HG02885 (cell line): ENCODE results near the gene SRCAP.

Source experiments
- ATAC-seq: cut with Tn5 transposase; IDR thresholded peaks from one replicate; pipeline ENCODE4 v1.9.1; 2021; ENCODE audit warnings: mild to moderate bottlenecking; ENCODE audit not compliant: unreplicated experiment, poor library complexity

SRCAP gene

GRCh38 chr16:30698816-30699614, at the start of gene SRCAP:
TSS of gene SRCAP (plus strand) at chr16:30699171. CDS start at chr16:30700825, 1,654 bp downstream.
- peak; percentile 37 for ATAC-seq

GRCh38 chr16:30649725-30650368, 49.1 kb upstream of the SRCAP start:
- no peak for ATAC-seq

DNA sequence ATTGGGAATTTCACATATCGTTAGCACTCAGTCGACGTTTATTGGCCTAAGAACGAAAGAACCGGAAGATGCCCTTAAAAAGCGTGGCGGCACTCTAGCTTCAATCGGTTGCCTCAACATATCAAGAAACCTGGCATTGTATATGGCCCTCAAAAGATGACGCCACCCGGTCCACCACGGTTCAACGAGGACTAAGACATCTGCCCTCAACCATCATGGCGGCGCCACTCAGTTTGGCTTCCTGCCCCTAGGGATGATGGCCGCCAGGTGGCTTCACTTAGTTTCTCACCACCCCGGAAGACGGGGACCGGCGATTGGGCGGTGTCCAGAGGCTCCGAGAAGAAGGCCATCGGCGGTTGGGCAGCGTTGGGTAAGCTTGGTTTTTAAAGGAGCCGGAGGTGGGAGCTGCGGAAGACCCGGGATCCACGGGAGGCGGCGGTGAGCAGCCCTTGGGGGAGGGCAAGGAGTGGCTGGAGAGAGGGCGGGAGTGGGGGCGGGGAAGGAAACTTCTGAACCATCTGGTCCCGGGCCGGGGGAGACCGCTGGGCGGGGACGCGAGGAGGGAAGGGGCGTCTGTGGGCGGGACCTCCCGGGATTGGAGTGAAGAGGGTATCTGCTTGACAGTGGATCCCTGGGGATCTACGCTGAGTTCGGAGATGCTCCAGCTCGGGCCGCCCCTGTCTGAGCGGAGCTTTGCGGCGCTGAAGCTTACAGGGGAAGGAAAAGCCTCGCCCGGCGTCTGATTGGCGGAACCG, 48.4 kb upstream of the SRCAP start, which contains the start of gene PRR14:
Gene PRR14, plus strand, starts transcription at position 592 of the 755 bp plus-strand sequence. CDS start 686 bp downstream, outside the sequence.
- ATAC-seq, result peak; percentile 81

GRCh38 chr16:30651124-30652004, 47.6 kb upstream of the SRCAP start:
- peak; percentile 65 for ATAC-seq

GRCh38 chr16:30652005-30652296, 47.0 kb upstream of the SRCAP start:
- ATAC-seq, result no peak

DNA sequence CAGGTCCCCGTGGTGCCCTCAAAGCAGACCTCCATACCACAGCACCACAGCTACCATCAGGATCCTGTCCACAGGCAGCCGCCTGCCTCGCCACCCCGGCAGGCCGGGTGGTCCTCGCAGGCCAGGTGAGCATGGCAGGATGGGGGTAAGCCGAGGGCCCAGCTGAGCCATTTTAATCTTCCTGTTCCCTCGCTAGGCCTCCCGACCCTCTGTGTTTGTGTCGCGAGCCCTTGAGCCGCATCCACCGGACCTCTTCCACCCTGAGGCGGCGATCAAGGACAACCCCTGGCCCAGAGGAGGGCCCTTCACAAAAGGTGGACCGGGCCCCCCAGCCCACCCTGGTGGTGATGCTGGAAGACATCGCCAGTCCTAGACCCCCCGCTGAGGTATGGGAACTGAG, 46.3 kb upstream of the SRCAP start:
- ATAC-seq, result no peak

- no peak for ATAC-seq
Observed at GRCh38 chr16:30654856-30655255, 44.1 kb upstream of the SRCAP start.

DNA sequence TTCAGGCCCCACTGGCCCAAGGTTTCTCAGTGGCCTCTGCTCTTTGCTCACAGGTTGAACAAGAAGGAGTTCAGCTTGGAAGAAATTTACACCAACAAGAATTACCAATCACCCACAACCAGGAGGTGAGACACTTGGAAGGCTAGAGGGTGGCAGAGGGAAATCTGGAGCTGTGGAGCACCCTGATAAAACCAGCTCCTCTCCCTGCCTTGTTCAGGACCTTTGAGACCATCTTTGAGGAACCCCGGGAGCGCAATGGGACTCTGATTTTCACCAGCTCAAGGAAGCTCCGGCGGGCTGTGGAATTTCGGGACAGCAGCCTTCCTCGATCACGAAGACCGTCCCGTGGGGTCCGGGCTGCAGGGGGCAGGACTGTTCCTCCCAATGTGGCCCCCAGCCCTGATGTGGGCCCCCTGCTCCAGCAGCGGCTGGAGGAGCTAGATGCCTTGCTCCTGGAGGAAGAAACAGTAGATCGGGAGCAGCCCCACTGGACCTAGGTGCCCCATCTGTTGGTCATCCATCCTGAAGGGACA, 43.1 kb upstream of the SRCAP start:
- ATAC-seq, result no peak

DNA sequence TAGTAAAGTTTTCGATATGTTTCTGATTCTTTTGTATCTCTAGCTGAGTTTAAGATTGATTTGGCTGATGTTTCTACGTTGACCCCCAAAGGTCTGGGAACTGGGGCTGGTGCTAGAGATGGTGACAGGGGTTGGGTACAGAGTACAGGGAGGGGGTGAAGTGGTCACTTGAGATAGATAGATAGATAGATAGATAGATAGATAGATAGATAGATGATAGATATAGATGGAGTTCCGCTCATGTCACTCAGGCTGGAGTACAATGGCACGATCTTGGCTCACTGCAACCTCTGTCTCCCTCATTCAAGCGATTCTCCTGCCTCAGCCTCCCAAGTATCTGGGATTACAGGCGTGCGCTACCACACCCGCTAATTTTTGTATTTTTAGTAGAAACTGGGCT, 42.6 kb upstream of the SRCAP start:
- ATAC-seq, result no peak

DNA sequence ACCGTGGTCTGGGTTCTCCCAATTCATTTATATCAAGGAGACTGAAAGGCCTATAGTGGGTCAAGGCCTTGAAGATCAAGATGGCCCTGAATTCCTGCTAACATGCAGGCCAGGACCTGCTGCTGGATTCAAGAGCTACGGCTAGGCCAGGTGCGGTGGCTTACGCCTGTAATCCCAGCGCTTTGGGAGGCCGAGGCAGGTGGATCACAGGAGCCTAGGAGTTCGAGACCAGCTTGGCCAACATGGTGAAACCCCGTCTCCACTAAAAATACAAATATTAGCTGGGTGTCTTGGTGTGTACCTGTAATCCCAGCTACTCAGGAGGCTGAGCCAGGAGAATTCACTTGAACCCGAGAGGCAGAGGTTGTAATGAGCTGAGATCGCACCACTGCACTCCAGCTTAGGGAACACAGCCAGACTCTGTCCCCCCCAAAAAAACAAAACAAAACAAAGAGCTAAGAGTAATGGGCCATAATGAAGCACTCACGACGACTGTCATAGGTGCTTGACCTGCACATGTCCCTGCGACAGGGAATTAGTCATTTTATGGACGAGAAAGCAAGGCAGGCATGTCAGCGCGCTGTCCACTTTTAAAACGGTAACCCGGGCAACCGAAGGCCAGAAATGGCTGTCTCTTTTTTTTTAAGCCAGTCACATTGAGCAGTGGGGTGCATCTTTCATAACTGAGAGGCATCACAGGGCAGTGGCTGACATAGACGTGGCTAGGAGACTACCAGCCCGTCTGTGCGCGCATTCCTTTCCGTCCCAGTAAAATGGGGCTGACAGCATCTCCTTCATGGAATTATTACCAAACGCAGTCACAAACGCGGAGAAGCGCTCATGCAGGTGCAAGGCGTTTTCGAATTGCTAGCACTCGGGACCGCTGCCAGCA, 41.8 kb upstream of the SRCAP start:
- no peak for ATAC-seq

- peak; percentile 73 for ATAC-seq
Observed at GRCh38 chr16:30657866-30658730, 40.9 kb upstream of the SRCAP start, which contains the start of gene FBRS. TSS of gene FBRS (plus strand) at chr16:30658431. CDS start at chr16:30659519, 1,088 bp downstream.

- ATAC-seq, result peak; percentile 24
Observed at GRCh38 chr16:30658731-30659506, 40.1 kb upstream of the SRCAP start.

DNA sequence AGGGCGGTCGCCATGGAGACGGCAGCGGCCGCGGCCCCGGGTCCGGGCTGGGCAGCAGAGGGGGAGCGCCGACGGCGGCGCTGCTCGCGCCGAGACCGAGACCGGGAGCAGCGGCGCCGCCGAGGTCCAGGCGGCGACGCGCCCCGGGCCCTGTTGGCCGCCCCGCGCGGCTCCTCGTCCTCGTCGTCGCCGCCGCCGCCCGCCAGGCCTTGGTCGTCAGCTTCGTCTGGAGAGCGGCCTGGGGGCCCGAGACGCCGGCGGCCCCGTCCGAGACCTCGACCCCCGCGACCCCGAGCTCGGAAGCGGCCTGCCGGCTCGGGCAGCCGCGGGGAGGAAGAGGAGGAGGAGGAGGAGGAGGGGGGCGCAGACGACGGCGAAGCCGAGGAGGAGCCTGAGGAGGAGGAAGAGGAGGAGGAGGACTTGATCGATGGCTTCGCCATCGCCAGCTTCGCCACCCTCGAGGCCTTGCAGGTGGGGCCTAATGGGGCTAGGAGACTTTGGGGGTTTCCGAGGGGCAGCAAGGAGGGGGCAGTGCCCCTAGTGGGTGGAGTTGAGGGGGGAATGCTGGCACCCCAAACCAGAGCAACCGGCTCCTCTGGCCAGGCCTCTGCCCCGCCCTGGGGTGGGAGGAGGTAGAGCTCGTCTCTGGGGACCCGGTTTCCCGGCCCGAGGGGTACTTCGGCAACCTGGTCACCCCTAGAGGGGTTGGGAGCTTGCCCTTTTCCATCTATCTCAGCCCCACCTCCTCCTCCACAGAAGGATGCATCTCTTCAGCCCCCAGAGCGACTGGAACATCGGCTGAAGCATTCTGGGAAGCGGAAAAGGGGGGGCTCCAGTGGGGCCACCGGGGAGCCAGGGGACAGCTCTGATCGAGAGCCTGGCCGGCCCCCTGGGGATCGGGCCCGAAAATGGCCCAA, 39.2 kb upstream of the SRCAP start:
- no peak for ATAC-seq

- no peak for ATAC-seq
Observed at GRCh38 chr16:30660424-30661261, 38.3 kb upstream of the SRCAP start.

GRCh38 chr16:30662449-30662848, 36.5 kb upstream of the SRCAP start:
- ATAC-seq, result no peak
